ENCODE results near the gene HPGDS. TPM values are rescaled to one million over a fixed set of nuclear protein-coding genes. Genes with fewer than 3 reads are reported as not detected.

HPGDS gene
- total RNA-seq, 1 donor from 2014 or later, result 7.3 TPM

- no peak overlapping the region for H3K4me3 ChIP-seq (ENCODE audit: low read length in 3 of 3)
- H3K9ac ChIP-seq (ENCODE audit: low read depth in 1 of 3, low read length in 3 of 3), result no peak overlapping the region
- no peaks in the 10 kb centered on the region for H3K36me3 ChIP-seq (ENCODE audit: control insufficient read depth in 3 of 3, insufficient read depth in 3 of 3, low read length in 3 of 3)
- H3K27ac ChIP-seq (ENCODE audit: low read depth, low read length), result no peak overlapping the region
- no peaks in the 10 kb centered on the region for H3K9me3 ChIP-seq (ENCODE audit: control insufficient read depth in 3 of 3, low read length in 3 of 3)
- H3K27me3 ChIP-seq (ENCODE audit: control insufficient read depth in 3 of 3, insufficient read depth in 3 of 3, low read length in 3 of 3), result no peaks in the 10 kb centered on the region
- no peaks in the 10 kb centered on the region for H3K4me1 ChIP-seq (ENCODE audit: control insufficient read depth in 3 of 3, insufficient read depth in 3 of 3, low read length in 3 of 3)
These were observed 30.4 kb upstream of the HPGDS start for GRCh38 chr4:94372991-94373390.

GRCh38 chr4:94372228-94372978, 29.8 kb upstream of the HPGDS start:
- H3K36me3 ChIP-seq (ENCODE audit: control insufficient read depth in 3 of 3, insufficient read depth in 3 of 3, low read length in 3 of 3), result no peaks in the 10 kb centered on the region
- H3K9me3 ChIP-seq (ENCODE audit: control insufficient read depth in 3 of 3, low read length in 3 of 3), result no peaks in the 10 kb centered on the region
- no peak overlapping the region for H3K4me3 ChIP-seq (ENCODE audit: low read length in 3 of 3)
- no peaks in the 10 kb centered on the region for H3K27me3 ChIP-seq (ENCODE audit: control insufficient read depth in 3 of 3, insufficient read depth in 3 of 3, low read length in 3 of 3)
- no peak overlapping the region for H3K9ac ChIP-seq (ENCODE audit: low read depth in 1 of 3, low read length in 3 of 3)
- H3K27ac ChIP-seq (ENCODE audit: low read depth, low read length), result no peak overlapping the region
- no peaks in the 10 kb centered on the region for H3K4me1 ChIP-seq (ENCODE audit: control insufficient read depth in 3 of 3, insufficient read depth in 3 of 3, low read length in 3 of 3)

GRCh38 chr4:94371290-94371689, 28.7 kb upstream of the HPGDS start:
- no peak overlapping the region for H3K4me3 ChIP-seq (ENCODE audit: low read length in 3 of 3)
- H3K4me1 ChIP-seq (ENCODE audit: control insufficient read depth in 3 of 3, insufficient read depth in 3 of 3, low read length in 3 of 3), result no peaks in the 10 kb centered on the region
- H3K9ac ChIP-seq (ENCODE audit: low read depth in 1 of 3, low read length in 3 of 3), result no peak overlapping the region
- no peaks in the 10 kb centered on the region for H3K27me3 ChIP-seq (ENCODE audit: control insufficient read depth in 3 of 3, insufficient read depth in 3 of 3, low read length in 3 of 3)
- H3K9me3 ChIP-seq (ENCODE audit: control insufficient read depth in 3 of 3, low read length in 3 of 3), result peaks cover 0 to 2% (median 0%) of the 10 kb centered on the region in 3 donors
- H3K36me3 ChIP-seq (ENCODE audit: control insufficient read depth in 3 of 3, insufficient read depth in 3 of 3, low read length in 3 of 3), result no peaks in the 10 kb centered on the region
- H3K27ac ChIP-seq (ENCODE audit: low read depth, low read length), result no peak overlapping the region

GRCh38 chr4:94370533-94371254, 28.1 kb upstream of the HPGDS start:
- Histone ChIP-seq H3K36me3 (ENCODE audit: control insufficient read depth in 3 of 3, insufficient read depth in 3 of 3, low read length in 3 of 3) (no peaks in the 10 kb centered on the region), H3K9ac (ENCODE audit: low read depth in 1 of 3, low read length in 3 of 3) (no peak overlapping the region), H3K4me3 (ENCODE audit: low read length in 3 of 3) (no peak overlapping the region), H3K4me1 (ENCODE audit: control insufficient read depth in 3 of 3, insufficient read depth in 3 of 3, low read length in 3 of 3) (no peaks in the 10 kb centered on the region), H3K27ac (ENCODE audit: low read depth, low read length) (no peak overlapping the region), H3K9me3 (ENCODE audit: control insufficient read depth in 3 of 3, low read length in 3 of 3) (peaks cover 0 to 2% (median 0%) of the 10 kb centered on the region in 3 donors), H3K27me3 (ENCODE audit: control insufficient read depth in 3 of 3, insufficient read depth in 3 of 3, low read length in 3 of 3) (no peaks in the 10 kb centered on the region)

- Histone ChIP-seq H3K36me3 (ENCODE audit: control insufficient read depth in 3 of 3, insufficient read depth in 3 of 3, low read length in 3 of 3) (no peaks in the 10 kb centered on the region), H3K27me3 (ENCODE audit: control insufficient read depth in 3 of 3, insufficient read depth in 3 of 3, low read length in 3 of 3) (no peaks in the 10 kb centered on the region), H3K4me1 (ENCODE audit: control insufficient read depth in 3 of 3, insufficient read depth in 3 of 3, low read length in 3 of 3) (no peaks in the 10 kb centered on the region), H3K9me3 (ENCODE audit: control insufficient read depth in 3 of 3, low read length in 3 of 3) (peaks cover 0 to 2% (median 0%) of the 10 kb centered on the region in 3 donors), H3K4me3 (ENCODE audit: low read length in 3 of 3) (no peak overlapping the region), H3K27ac (ENCODE audit: low read depth, low read length) (no peak overlapping the region), H3K9ac (ENCODE audit: low read depth in 1 of 3, low read length in 3 of 3) (no peak overlapping the region)
These were observed 26.4 kb upstream of the HPGDS start for GRCh38 chr4:94369046-94369445.

GRCh38 chr4:94368459-94368858, 25.8 kb upstream of the HPGDS start:
- Histone ChIP-seq H3K4me3 (ENCODE audit: low read length in 3 of 3) (no peak overlapping the region), H3K27me3 (ENCODE audit: control insufficient read depth in 3 of 3, insufficient read depth in 3 of 3, low read length in 3 of 3) (no peaks in the 10 kb centered on the region), H3K9me3 (ENCODE audit: control insufficient read depth in 3 of 3, low read length in 3 of 3) (peaks cover 0 to 2% (median 0%) of the 10 kb centered on the region in 3 donors), H3K36me3 (ENCODE audit: control insufficient read depth in 3 of 3, insufficient read depth in 3 of 3, low read length in 3 of 3) (no peaks in the 10 kb centered on the region), H3K4me1 (ENCODE audit: control insufficient read depth in 3 of 3, insufficient read depth in 3 of 3, low read length in 3 of 3) (no peaks in the 10 kb centered on the region), H3K9ac (ENCODE audit: low read depth in 1 of 3, low read length in 3 of 3) (no peak overlapping the region), H3K27ac (ENCODE audit: low read depth, low read length) (no peak overlapping the region)

- no peak overlapping the region for H3K4me3 ChIP-seq (ENCODE audit: low read length in 3 of 3)
- H3K4me1 ChIP-seq (ENCODE audit: control insufficient read depth in 3 of 3, insufficient read depth in 3 of 3, low read length in 3 of 3), result no peaks in the 10 kb centered on the region
- H3K36me3 ChIP-seq (ENCODE audit: control insufficient read depth in 3 of 3, insufficient read depth in 3 of 3, low read length in 3 of 3), result no peaks in the 10 kb centered on the region
- H3K9ac ChIP-seq (ENCODE audit: low read depth in 1 of 3, low read length in 3 of 3), result no peak overlapping the region
- no peak overlapping the region for H3K27ac ChIP-seq (ENCODE audit: low read depth, low read length)
- peaks cover 0 to 2% (median 0%) of the 10 kb centered on the region in 3 donors for H3K9me3 ChIP-seq (ENCODE audit: control insufficient read depth in 3 of 3, low read length in 3 of 3)
- H3K27me3 ChIP-seq (ENCODE audit: control insufficient read depth in 3 of 3, insufficient read depth in 3 of 3, low read length in 3 of 3), result no peaks in the 10 kb centered on the region
These were observed 22.7 kb upstream of the HPGDS start for GRCh38 chr4:94365304-94365703.

- H3K36me3 ChIP-seq (ENCODE audit: control insufficient read depth in 3 of 3, insufficient read depth in 3 of 3, low read length in 3 of 3), result no peaks in the 10 kb centered on the region
- H3K9ac ChIP-seq (ENCODE audit: low read depth in 1 of 3, low read length in 3 of 3), result no peak overlapping the region
- H3K9me3 ChIP-seq (ENCODE audit: control insufficient read depth in 3 of 3, low read length in 3 of 3), result peaks cover 0 to 2% (median 0%) of the 10 kb centered on the region in 3 donors
- H3K4me3 ChIP-seq (ENCODE audit: low read length in 3 of 3), result no peak overlapping the region
- H3K27ac ChIP-seq (ENCODE audit: low read depth, low read length), result no peak overlapping the region
- no peaks in the 10 kb centered on the region for H3K27me3 ChIP-seq (ENCODE audit: control insufficient read depth in 3 of 3, insufficient read depth in 3 of 3, low read length in 3 of 3)
- no peaks in the 10 kb centered on the region for H3K4me1 ChIP-seq (ENCODE audit: control insufficient read depth in 3 of 3, insufficient read depth in 3 of 3, low read length in 3 of 3)
These were observed 21.9 kb upstream of the HPGDS start for GRCh38 chr4:94364527-94364926.

GRCh38 chr4:94363136-94363655, 20.6 kb upstream of the HPGDS start:
- H3K9me3 ChIP-seq (ENCODE audit: control insufficient read depth in 3 of 3, low read length in 3 of 3), result peaks cover 0 to 2% (median 0%) of the 10 kb centered on the region in 3 donors
- H3K4me3 ChIP-seq (ENCODE audit: low read length in 3 of 3), result no peak overlapping the region
- H3K27me3 ChIP-seq (ENCODE audit: control insufficient read depth in 3 of 3, insufficient read depth in 3 of 3, low read length in 3 of 3), result no peaks in the 10 kb centered on the region
- no peak overlapping the region for H3K9ac ChIP-seq (ENCODE audit: low read depth in 1 of 3, low read length in 3 of 3)
- H3K4me1 ChIP-seq (ENCODE audit: control insufficient read depth in 3 of 3, insufficient read depth in 3 of 3, low read length in 3 of 3), result no peaks in the 10 kb centered on the region
- no peak overlapping the region for H3K27ac ChIP-seq (ENCODE audit: low read depth, low read length)
- H3K36me3 ChIP-seq (ENCODE audit: control insufficient read depth in 3 of 3, insufficient read depth in 3 of 3, low read length in 3 of 3), result no peaks in the 10 kb centered on the region

GRCh38 chr4:94359838-94360237, 17.2 kb upstream of the HPGDS start:
- no peaks in the 10 kb centered on the region for H3K27me3 ChIP-seq (ENCODE audit: control insufficient read depth in 3 of 3, insufficient read depth in 3 of 3, low read length in 3 of 3)
- no peaks in the 10 kb centered on the region for H3K4me1 ChIP-seq (ENCODE audit: control insufficient read depth in 3 of 3, insufficient read depth in 3 of 3, low read length in 3 of 3)
- H3K27ac ChIP-seq (ENCODE audit: low read depth, low read length), result no peak overlapping the region
- H3K36me3 ChIP-seq (ENCODE audit: control insufficient read depth in 3 of 3, insufficient read depth in 3 of 3, low read length in 3 of 3), result no peaks in the 10 kb centered on the region
- H3K9ac ChIP-seq (ENCODE audit: low read depth in 1 of 3, low read length in 3 of 3), result no peak overlapping the region
- H3K9me3 ChIP-seq (ENCODE audit: control insufficient read depth in 3 of 3, low read length in 3 of 3), result no peaks in the 10 kb centered on the region
- H3K4me3 ChIP-seq (ENCODE audit: low read length in 3 of 3), result no peak overlapping the region

Data from skeletal muscle tissue (tissue), 4 donors.